GM21447 (cell line): ENCODE measurements around the gene KLHL22.
"Not testable (repeated sequence)": the region's sequence is repeated elsewhere in the genome, so short reads cannot be mapped to it uniquely, and the experiment has no call there.

ENCODE experiments used
- ATAC-seq: cut with Tn5 transposase; IDR thresholded peaks from one replicate; pipeline ENCODE4 v1.9.1; 2021; ENCODE audit not compliant: unreplicated experiment

Gene KLHL22

GRCh38 chr22:20423008-20423905 lies 72.3 kb downstream of the KLHL22 start:
- no peak for ATAC-seq

GRCh38 chr22:20422271-20423007 lies 73.2 kb downstream of the KLHL22 start:
- ATAC-seq: no peak

- ATAC-seq: no peak
These were observed 74.1 kb downstream of the KLHL22 start for GRCh38 chr22:20421507-20421874.

DNA sequence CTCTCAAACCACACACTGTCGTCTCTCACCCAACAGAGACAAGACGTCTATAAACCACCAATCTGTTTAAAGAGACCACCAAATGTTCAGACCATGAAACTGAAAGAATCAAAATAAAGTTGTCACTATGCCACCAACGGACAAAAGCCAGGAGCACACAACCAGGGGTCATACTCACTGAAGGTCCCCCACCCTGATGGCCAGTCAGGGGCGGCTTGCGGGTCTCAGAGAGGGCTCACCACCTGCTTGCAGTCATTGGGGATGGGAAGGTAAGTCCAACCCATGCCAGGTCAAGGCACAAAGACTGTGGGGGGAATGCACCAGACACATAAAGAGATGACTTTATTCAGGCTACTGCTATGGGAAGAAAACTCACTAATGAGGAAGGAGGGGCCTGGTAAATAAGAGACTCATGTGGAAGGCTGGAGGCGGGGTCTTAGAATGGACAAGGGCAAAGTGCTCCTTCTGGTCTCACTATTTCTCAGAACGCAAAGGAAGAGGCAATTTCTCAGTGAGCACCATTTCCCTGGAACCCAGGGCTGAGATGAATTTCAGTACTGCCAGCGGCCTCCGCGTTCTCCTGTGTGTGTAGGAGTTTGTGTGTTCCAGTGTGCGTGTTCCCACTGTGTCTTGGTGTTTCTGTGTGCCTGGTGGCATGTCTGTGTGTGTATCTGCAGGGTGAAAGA lies 75.3 kb downstream of the KLHL22 start:
- ATAC-seq: no peak

DNA sequence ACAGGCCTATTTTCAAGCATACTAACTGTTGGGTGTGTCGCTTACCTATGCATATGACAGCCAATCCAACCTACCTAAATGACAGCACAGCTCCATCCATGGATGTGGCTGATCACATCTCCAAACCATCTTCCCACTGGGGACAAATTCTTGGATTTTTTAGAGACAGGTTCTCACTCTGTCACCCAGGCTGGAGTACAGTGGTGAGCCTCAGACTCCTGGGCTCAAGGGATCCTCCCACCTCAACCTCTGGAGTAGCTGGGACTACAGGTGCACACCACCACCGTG lies 76.0 kb downstream of the KLHL22 start:
- ATAC-seq: no peak

DNA sequence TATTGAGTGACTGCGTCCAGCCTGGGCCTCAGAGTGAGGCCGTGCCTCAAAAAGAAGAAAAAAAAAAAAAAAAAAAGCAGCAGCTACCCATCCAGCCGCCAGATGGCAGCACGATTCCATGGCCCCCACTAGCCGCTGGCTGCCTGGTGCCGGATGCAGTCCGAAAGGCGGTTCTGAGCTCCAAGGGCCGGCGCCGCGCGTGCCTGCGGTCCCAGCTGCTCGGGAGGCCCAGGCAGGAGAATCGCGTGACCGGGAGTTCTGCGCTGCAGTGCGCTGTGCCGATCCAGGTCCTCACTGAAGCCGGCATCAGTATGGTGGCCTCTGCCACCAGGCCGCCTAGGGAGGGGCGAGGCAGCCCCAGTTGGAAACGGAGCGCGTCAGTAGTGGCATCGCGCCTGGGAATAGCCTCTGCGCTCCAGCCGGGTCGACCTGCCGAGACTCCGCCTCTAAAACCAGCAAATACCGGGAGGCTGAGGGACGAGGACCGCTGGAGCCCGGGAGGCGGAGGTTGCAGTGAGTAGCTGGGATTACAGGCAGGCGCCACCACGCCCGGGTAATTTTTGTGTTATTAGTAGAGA lies 77.3 kb downstream of the KLHL22 start:
- no peak for ATAC-seq

GRCh38 chr22:20415699-20416098 lies 79.9 kb downstream of the KLHL22 start:
- ATAC-seq: not testable (repeated sequence)

DNA sequence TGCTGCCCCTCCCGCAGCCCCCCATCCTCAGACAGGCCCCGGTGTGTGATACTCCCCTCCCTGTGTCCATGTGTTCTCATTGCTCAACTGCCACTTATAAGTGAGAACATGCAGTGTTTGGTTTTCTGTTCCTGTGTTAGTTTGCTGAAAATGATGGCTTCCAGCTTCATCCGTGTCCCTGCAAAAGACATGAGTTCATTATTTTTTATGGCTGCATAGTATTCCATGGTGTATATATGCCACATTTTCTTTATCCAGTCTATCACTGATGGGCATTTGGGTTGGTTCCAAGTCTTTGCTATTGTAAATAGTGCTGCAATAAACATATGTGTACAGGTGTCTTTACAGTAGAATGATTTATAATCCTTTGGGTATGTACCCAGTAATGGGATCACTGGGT lies 80.4 kb downstream of the KLHL22 start:
- ATAC-seq: not testable (repeated sequence)

- no peak for ATAC-seq
These were observed 81.1 kb downstream of the KLHL22 start for GRCh38 chr22:20414450-20414849.

GRCh38 chr22:20414059-20414440 lies 81.5 kb downstream of the KLHL22 start:
- no peak for ATAC-seq

DNA sequence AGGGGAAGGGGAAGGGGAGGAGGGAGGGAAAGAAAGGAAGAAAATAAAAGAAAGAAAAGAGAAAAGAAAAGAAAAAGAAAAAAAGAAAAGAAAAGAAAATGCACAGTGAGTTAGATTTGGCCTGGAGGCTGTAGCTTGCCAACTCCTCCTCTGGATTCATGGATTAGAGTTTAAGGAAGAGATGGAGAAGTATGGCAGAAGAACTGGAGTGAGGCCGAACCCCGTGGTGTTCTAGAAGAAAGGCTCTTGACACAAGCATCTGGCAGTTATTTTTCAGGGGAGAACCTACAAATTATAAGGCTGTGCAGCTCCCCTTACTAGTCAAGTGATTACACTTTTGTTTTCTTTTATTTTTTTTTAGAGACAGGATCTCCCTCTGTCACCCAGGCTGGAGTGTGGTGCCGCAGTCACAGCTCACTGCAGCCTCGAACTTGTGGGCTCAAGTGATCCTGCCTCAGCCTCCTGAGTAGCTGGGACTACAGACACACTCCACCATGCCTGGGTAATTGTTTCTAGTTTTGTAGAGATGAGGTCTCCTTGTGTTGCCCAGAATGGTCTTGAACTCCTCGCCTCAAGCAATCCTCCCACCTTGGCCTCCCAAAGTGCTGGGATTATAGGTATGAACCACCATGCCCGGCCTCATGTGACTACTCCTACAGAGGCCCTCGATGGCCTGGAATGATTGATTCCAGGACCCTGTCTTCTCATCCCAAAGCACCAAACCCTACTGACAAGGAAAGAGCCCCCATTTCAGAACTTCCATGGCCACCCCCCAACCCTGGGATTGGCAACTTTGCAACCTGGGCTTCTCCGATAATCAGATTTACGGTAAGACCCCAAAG lies 82.2 kb downstream of the KLHL22 start:
- ATAC-seq: no peak

- no peak for ATAC-seq
These were observed 83.0 kb downstream of the KLHL22 start for GRCh38 chr22:20412474-20413216.

DNA sequence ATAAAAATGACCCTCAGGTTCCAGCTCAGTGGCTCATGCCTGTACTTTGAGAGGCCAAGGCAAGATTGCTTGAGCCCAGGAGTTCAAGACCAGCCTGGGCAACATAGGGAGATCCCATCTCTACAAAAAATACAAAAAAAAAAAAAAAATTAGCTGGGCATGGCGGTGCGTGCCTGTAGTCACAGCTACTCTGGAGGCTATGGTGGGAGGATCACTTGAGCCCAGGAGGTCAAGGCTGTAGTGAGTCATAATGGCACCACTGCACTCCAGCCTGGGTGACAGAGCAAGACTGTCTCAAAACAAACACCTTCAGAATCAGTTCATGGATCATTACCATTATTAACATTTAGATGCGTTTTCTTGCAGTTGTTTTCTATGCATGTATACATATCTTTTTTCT lies 86.2 kb downstream of the KLHL22 start:
- not testable (repeated sequence) for ATAC-seq

- ATAC-seq: no peak
These were observed 86.7 kb downstream of the KLHL22 start for GRCh38 chr22:20408891-20409290.

DNA sequence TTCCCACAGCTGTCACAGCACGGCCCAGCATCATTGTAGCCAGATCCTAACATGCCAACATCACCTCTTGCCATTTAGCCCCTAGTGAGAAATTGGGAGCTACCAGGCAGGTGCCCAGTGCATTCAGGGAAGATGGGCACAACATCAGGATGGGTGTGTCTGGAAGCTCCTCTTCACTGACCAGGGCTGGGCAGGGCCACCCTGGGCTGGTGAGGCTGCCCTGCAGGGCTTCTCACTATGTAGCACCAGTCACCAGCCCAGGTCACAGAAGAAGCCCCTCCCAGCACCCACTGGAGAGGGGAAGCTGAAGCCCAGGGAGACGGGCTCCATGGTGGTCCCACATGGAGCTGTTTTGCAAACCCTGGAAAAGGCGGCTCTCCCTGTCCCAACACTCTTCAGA lies 87.8 kb downstream of the KLHL22 start:
- ATAC-seq: no peak

DNA sequence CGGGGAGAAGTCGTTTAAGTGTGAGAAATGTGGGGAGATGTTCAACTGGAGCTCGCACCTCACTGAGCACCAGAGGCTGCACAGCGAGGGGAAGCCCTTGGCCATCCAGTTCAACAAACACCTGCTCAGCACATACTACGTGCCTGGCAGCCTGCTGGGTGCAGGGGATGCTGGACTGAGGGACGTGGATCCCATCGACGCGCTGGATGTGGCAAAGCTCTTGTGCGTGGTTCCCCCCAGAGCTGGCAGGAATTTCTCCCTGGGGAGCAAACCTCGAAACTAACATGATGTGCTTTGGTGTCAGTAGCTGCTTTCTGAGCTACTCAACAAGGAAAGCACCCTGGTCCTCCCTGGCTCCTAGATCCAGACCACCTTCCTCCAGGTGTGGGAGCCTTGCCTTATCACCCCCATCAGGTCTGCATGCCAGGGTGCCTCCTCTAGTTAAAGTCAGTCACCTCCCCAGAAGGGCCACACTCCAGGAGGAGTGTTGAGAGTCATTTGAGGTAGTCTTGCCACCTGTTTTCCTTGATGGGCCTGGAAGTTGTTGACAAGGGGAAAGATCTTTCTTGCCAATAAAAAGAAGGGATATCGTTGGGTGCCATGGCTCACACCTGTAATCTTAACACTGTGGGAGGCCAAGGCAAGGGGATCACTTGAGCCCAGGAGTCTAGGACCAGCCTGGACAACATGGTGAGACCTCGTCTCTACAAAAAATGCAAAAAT lies 88.7 kb downstream of the KLHL22 start:
- no peak for ATAC-seq

GRCh38 chr22:20405931-20406685 lies 89.5 kb downstream of the KLHL22 start:
- ATAC-seq: no peak

DNA sequence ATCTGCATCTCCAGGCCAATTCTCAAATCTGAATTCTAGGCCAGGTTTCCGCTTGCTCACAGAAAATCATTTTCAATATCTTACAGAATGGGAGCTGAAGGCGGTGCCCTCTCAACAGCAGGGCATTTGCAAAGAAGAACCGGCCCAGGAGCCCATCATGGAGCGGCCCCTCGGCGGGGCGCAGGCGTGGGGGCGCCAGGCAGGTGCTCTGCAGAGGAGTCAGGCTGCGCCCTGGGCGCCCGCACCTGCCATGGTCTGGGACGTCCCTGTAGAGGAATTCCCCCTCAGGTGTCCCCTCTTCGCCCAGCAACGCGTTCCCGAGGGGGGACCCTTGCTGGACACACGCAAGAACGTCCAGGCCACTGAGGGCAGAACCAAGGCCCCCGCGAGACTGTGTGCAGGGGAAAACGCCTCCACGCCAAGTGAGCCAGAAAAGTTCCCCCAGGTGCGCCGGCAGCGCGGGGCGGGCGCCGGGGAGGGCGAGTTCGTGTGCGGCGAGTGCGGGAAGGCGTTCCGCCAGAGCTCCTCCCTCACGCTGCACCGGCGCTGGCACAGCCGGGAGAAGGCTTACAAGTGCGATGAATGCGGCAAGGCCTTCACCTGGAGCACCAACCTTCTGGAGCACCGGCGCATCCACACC lies 90.2 kb downstream of the KLHL22 start:
- no peak for ATAC-seq
